K562 (cell line): ENCODE data around the gene BNIPL. TPM values are rescaled to one million over a fixed set of nuclear protein-coding genes. Genes with fewer than 3 reads are reported as not detected.

Source experiments
- ARID2 ChIP-seq: fragments of 450-650 bp; IDR thresholded peaks from 2 replicates; pipeline ENCODE4 v1.6.1; 2017; ENCODE audit warnings: antibody characterized with exemption, mild to moderate bottlenecking
- CC2D1A ChIP-seq: fragments of 450-650 bp; IDR thresholded peaks from 2 replicates; pipeline ENCODE4 v1.6.1; 2017; ENCODE audit warnings: mild to moderate bottlenecking
- CTBP1 ChIP-seq: fragments of 450-650 bp; IDR thresholded peaks from 2 replicates; pipeline ENCODE4 v1.6.1; 2016; ENCODE audit warnings: borderline replicate concordance
- FOXJ2 ChIP-seq: fragments of 200-800 bp; sonication (Bioruptor generic); IDR thresholded peaks from 2 replicates; pipeline ENCODE4 v1.6.1; 2016; ENCODE audit warnings: missing genetic modification characterization, missing compliant biosample characterization
- FOXM1 ChIP-seq, 2 experiments: fragments of 450-650 bp in 1 of 2; sonication (generic) in 1 of 2; formaldehyde crosslinking in 1 of 2; IDR thresholded peaks; 2 replicates each; pipeline versions ENCODE4 v1.6.1 to v1.9.0; 2017 to 2022; ENCODE audit warnings: low read depth in 2 of 2, mild to moderate bottlenecking in 2 of 2, missing genetic modification reagents in 1 of 2, moderate library complexity in 1 of 2
- HNRNPK ChIP-seq: fragments of 200-400 bp; formaldehyde crosslinking; IDR thresholded peaks from one replicate; pipeline ENCODE4 v1.6.1; 2018; ENCODE audit warnings: mild to moderate bottlenecking, low read depth, low read length; ENCODE audit not compliant: poor library complexity, severe bottlenecking
- MCM7 ChIP-seq, 2 experiments: fragments of 450-650 bp; IDR thresholded peaks; 2 replicates each; pipeline ENCODE4 v1.6.1; 2016 to 2018
- NR1H2 ChIP-seq: sonication (generic); formaldehyde crosslinking; IDR thresholded peaks from 2 replicates; pipeline ENCODE4 v1.4.0; 2020; ENCODE audit warnings: mild to moderate bottlenecking, missing genetic modification reagents
- PHF20 ChIP-seq: fragments of 450-650 bp; IDR thresholded peaks from 2 replicates; pipeline ENCODE4 v1.6.1; 2018; ENCODE audit not compliant: partially characterized antibody
- RAD21 ChIP-seq, 2 experiments: fragments of 250-450 bp in 1 of 2; fragments of 450-650 bp in 1 of 2; sonication (Bioruptor Pico) in 1 of 2; formaldehyde crosslinking in 1 of 2; IDR thresholded peaks in 1 of 2; conservative IDR thresholded peaks in 1 of 2; 2 replicates each; pipeline versions ENCODE4 v1.4.0 to v1.8.0; 2020 to 2022; ENCODE audit warnings: mild to moderate bottlenecking in 2 of 2, moderate library complexity in 1 of 2
- RBBP5 ChIP-seq: fragments of 200-600 bp; sonication (generic); IDR thresholded peaks from 2 replicates; pipeline ENCODE4 v1.6.1; 2012; ENCODE audit warnings: borderline replicate concordance, mild to moderate bottlenecking, low read length, control low read depth, inconsistent platforms; ENCODE audit not compliant: insufficient read depth, poor library complexity, severe bottlenecking
- SIRT6 ChIP-seq: IDR thresholded peaks from one replicate; pipeline ENCODE4 v1.6.1; 2012; ENCODE audit warnings: low read depth, mild to moderate bottlenecking, control low read depth, inconsistent platforms, low read length, moderate library complexity
- TAF1 ChIP-seq: IDR thresholded peaks from 2 replicates; pipeline ENCODE4 v1.6.1; 2011; ENCODE audit warnings: mild to moderate bottlenecking, low read length, moderate library complexity; ENCODE audit not compliant: insufficient read depth, control insufficient read depth, severe bottlenecking; ENCODE audit errors: extremely low read depth
- ZBTB7A ChIP-seq: IDR thresholded peaks from 2 replicates; pipeline ENCODE4 v1.6.1; 2011; ENCODE audit warnings: low read depth, mild to moderate bottlenecking, low read length, moderate library complexity, borderline replicate concordance; ENCODE audit not compliant: control insufficient read depth
- ZNF134 ChIP-seq: fragments of 250-450 bp; sonication (Bioruptor Pico); conservative IDR thresholded peaks from 2 replicates; pipeline ENCODE4 v1.4.0; 2020
- polyA plus RNA-seq, 8 experiments: library from polyadenylated mRNA; depleted of rRNA in 4 of 8; stranded (reverse) in 5 of 8; unstranded in 3 of 8; fragments of >200 nt; fragmentation: Nextera tagmentation in 2 of 8; fragmentation: Illumina TruSeq in 1 of 8; extraction: Ambion mirVana in 2 of 8; extraction: Trizol in 1 of 8; gene quantifications; 2 replicates each; pipeline versions ENCODE4 v1.2.1 to v1.2.3, GENCODE V29; 2011 to 2014; ENCODE audit warnings: inconsistent platforms in 1 of 8, missing spikeins in 1 of 8
- total RNA-seq, 7 experiments: library from RNA; depleted of rRNA in 6 of 7; stranded (reverse); fragments of >200 nt in 6 of 7; fragmentation: Illumina TruSeq in 2 of 7; extraction: Trizol in 2 of 7; gene quantifications; 2 replicates each; pipeline versions ENCODE4 v1.2.1 to v1.2.3, GENCODE V29; 2011 to 2021; ENCODE audit warnings: low replicate concordance in 1 of 7
- TF ChIP-seq, protein P1 (sequence below): fragments of 250-450 bp; sonication (Bioruptor Pico); IDR thresholded peaks from 2 replicates; pipeline ENCODE4 v1.8.0; 2021; ENCODE audit warnings: borderline replicate concordance, mild to moderate bottlenecking, moderate library complexity; ENCODE audit not compliant: poor library complexity, severe bottlenecking
- TF ChIP-seq, protein P2 (sequence below), 2 experiments: IDR thresholded peaks; 2 replicates each; pipeline ENCODE4 v1.6.1; 2011; ENCODE audit warnings: borderline replicate concordance in 1 of 2, control low read depth in 1 of 2, low read depth in 1 of 2, low read length in 1 of 2, mild to moderate bottlenecking in 1 of 2, mixed read lengths in 1 of 2, moderate library complexity in 1 of 2; ENCODE audit not compliant: insufficient read depth in 1 of 2, insufficient read length in 1 of 2, poor library complexity in 1 of 2, severe bottlenecking in 1 of 2; ENCODE audit errors: extremely low read depth in 1 of 2
- TF ChIP-seq, protein P3 (sequence below): fragments of 450-650 bp; IDR thresholded peaks from 2 replicates; pipeline ENCODE4 v1.6.1; 2016
- TF ChIP-seq, protein P4 (sequence below): fragments of 450-650 bp; IDR thresholded peaks from 2 replicates; pipeline ENCODE4 v1.6.1; 2016; ENCODE audit warnings: low read depth, mild to moderate bottlenecking, moderate library complexity
- TF ChIP-seq, protein P5 (sequence below): fragments of 200-800 bp; sonication (Bioruptor generic); IDR thresholded peaks from 2 replicates; pipeline ENCODE4 v1.6.1; 2017; ENCODE audit warnings: missing genetic modification characterization, missing compliant biosample characterization

BNIPL gene
- total and polyA plus RNA-seq, 9 of the 15 experiments (the other 6 are each of a cell fraction or from before 2014, with no cell fraction given): 0.08 to 1.4 (median 0.68) TPM

DNA sequence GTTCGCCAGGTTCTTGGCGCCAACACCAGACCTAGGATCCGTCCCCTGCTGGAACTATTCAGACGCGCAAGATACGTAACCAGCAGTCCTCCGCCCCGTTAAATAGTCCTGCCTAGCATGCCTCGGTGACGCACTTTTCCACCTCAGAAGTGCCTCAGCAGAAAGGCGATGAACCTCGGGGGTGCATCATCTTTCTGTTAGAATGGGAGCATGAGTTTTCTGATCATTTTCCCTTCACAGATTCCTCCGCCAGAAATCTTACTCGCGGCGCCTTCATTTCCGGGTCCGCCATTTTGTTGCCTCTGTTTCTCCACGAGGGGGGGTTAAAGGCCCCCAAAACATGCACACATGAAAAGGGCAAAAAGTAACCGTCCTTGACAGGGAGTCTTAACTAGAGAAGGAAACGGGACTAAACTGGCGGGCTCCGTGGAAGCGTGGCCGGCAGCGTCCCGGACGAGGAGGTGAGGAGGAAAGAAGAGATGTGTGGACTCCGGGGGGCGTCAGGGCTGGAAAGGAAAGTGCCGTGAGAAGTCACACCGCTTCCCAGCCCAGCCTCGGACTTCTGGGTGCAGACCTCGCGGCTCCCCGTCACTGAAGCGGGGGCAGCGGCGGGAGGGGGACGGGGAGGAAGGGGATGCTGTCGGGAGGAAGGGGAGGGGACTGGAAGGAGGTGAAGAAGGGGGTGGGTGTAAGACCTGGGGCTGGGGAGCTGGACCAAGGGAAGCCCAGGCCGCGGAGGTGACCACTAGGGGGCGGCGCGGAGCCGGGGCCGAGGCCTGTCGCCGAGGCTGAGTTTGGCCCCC lies 34.3 kb downstream of the BNIPL start, which contains the start of gene GABPB2 (continued):
- TF ChIP-seq, protein P1, sequence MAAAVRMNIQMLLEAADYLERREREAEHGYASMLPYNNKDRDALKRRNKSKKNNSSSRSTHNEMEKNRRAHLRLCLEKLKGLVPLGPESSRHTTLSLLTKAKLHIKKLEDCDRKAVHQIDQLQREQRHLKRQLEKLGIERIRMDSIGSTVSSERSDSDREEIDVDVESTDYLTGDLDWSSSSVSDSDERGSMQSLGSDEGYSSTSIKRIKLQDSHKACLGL: peak; percentile 17
- TF ChIP-seq MCM7 (IDR thresholded peaks at IDR 0.05) (0 out of 4 replicates have a peak, but pooled peaks of 1 of the 2 experiments have one; percentile 29), CTBP1 (peak; percentile 84), FOXM1 (IDR thresholded peaks at IDR 0.05; ENCODE audit: low read depth) (peak; percentile 62), FOXM1 (CRISPR knock-in tag; IDR thresholded peaks at IDR 0.05; ENCODE audit: low read depth) (no peak), ZBTB7A (peak; percentile 94; the same call in 1 of the 2 replicates), FOXJ2 (tag) (peak; percentile 70), SIRT6 (no peak), ARID2 (no peak), PHF20 (peak; percentile 97), RAD21 (CRISPR knock-in tag; conservative IDR thresholded peaks at IDR 0.05 in 1 of 2, IDR thresholded peaks at IDR 0.05 in 1 of 2) (peak; percentile 48), CC2D1A (peak; percentile 87; the same call in 1 of the 2 replicates), ZNF134 (CRISPR knock-in tag) (peak; percentile 46), HNRNPK (no peak), TAF1 (peak; percentile 77), NR1H2 (no peak), RBBP5 (peak; percentile 91)
- TF ChIP-seq, protein P2, sequence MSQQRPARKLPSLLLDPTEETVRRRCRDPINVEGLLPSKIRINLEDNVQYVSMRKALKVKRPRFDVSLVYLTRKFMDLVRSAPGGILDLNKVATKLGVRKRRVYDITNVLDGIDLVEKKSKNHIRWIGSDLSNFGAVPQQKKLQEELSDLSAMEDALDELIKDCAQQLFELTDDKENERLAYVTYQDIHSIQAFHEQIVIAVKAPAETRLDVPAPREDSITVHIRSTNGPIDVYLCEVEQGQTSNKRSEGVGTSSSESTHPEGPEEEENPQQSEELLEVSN (IDR thresholded peaks at IDR 0.05; ENCODE audit: borderline replicate concordance in 1 of 2, extremely low read depth in 1 of 2, insufficient read depth in 1 of 2, insufficient read length in 1 of 2, low read depth in 1 of 2, low read length in 1 of 2, poor library complexity in 1 of 2, severe bottlenecking in 1 of 2): peak; percentile 59 to 90
- TF ChIP-seq, protein P3, sequence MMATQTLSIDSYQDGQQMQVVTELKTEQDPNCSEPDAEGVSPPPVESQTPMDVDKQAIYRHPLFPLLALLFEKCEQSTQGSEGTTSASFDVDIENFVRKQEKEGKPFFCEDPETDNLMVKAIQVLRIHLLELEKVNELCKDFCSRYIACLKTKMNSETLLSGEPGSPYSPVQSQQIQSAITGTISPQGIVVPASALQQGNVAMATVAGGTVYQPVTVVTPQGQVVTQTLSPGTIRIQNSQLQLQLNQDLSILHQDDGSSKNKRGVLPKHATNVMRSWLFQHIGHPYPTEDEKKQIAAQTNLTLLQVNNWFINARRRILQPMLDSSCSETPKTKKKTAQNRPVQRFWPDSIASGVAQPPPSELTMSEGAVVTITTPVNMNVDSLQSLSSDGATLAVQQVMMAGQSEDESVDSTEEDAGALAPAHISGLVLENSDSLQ: no peak
- TF ChIP-seq, protein P4, sequence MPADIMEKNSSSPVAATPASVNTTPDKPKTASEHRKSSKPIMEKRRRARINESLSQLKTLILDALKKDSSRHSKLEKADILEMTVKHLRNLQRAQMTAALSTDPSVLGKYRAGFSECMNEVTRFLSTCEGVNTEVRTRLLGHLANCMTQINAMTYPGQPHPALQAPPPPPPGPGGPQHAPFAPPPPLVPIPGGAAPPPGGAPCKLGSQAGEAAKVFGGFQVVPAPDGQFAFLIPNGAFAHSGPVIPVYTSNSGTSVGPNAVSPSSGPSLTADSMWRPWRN: no peak; the same call in 1 of the 2 replicates
- TF ChIP-seq, protein P5, sequence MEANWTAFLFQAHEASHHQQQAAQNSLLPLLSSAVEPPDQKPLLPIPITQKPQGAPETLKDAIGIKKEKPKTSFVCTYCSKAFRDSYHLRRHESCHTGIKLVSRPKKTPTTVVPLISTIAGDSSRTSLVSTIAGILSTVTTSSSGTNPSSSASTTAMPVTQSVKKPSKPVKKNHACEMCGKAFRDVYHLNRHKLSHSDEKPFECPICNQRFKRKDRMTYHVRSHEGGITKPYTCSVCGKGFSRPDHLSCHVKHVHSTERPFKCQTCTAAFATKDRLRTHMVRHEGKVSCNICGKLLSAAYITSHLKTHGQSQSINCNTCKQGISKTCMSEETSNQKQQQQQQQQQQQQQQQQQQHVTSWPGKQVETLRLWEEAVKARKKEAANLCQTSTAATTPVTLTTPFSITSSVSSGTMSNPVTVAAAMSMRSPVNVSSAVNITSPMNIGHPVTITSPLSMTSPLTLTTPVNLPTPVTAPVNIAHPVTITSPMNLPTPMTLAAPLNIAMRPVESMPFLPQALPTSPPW (CRISPR knock-in tag): peak; percentile 99
